Measurements from ENCODE around the gene CPXM2. TPM values are rescaled to one million over a fixed set of nuclear protein-coding genes. Genes with fewer than 3 reads are reported as not detected.

The CPXM2 gene
- total RNA-seq, 1 donor from 2014 or later: 18.9 TPM

GRCh38 chr10:123855008-123855684 lies 36.5 kb downstream of the CPXM2 start:
- no peak for DNase-seq (ENCODE audit: extremely low spot score in 2 of 2)
- H3K9me3 ChIP-seq: no peaks in the 10 kb centered on the region
- H3K27me3 ChIP-seq: no peaks in the 10 kb centered on the region
- no peak overlapping the region for H3K27ac ChIP-seq
- no peak for TF ChIP-seq CTCF (IDR thresholded peaks at IDR 0.05)
- no peak for TF ChIP-seq POLR2AphosphoS5 (IDR thresholded peaks at IDR 0.05; ENCODE audit: insufficient read depth in 1 of 2, low read depth in 1 of 2)
- TF ChIP-seq POLR2A (IDR thresholded peaks at IDR 0.05): no peak
- no peaks in the 10 kb centered on the region for H3K36me3 ChIP-seq
- no peaks in the 10 kb centered on the region for H3K4me1 ChIP-seq
- intact Hi-C loops (cut with DNase I): no loop called here
- H3K4me3 ChIP-seq: no peak overlapping the region

- Histone ChIP-seq H3K4me1 (no peaks in the 10 kb centered on the region), H3K4me3 (no peak overlapping the region), H3K9me3 (no peaks in the 10 kb centered on the region), H3K27ac (no peak overlapping the region), H3K27me3 (no peaks in the 10 kb centered on the region), H3K36me3 (no peaks in the 10 kb centered on the region)
- intact Hi-C loops (cut with DNase I): no loop called here
- TF ChIP-seq CTCF (IDR thresholded peaks at IDR 0.05): no peak
- no peak for TF ChIP-seq POLR2AphosphoS5 (IDR thresholded peaks at IDR 0.05; ENCODE audit: insufficient read depth in 1 of 2, low read depth in 1 of 2)
- TF ChIP-seq POLR2A (IDR thresholded peaks at IDR 0.05): no peak
- DNase-seq (ENCODE audit: extremely low spot score in 2 of 2): no peak
Observed at GRCh38 chr10:123854498-123854897, 37.1 kb downstream of the CPXM2 start.

GRCh38 chr10:123854003-123854402 lies 37.6 kb downstream of the CPXM2 start:
- no peak for DNase-seq (ENCODE audit: extremely low spot score in 2 of 2)
- H3K36me3 ChIP-seq: no peaks in the 10 kb centered on the region
- H3K27me3 ChIP-seq: no peaks in the 10 kb centered on the region
- TF ChIP-seq POLR2AphosphoS5 (IDR thresholded peaks at IDR 0.05; ENCODE audit: insufficient read depth in 1 of 2, low read depth in 1 of 2) (no peak), CTCF (IDR thresholded peaks at IDR 0.05) (no peak), POLR2A (IDR thresholded peaks at IDR 0.05) (no peak)
- H3K27ac ChIP-seq: no peak overlapping the region
- H3K4me3 ChIP-seq: no peak overlapping the region
- H3K4me1 ChIP-seq: no peaks in the 10 kb centered on the region
- intact Hi-C loops (cut with DNase I): no loop called here
- no peaks in the 10 kb centered on the region for H3K9me3 ChIP-seq

GRCh38 chr10:123852411-123852951 lies 39.1 kb downstream of the CPXM2 start:
- Histone ChIP-seq H3K36me3 (no peaks in the 10 kb centered on the region), H3K4me1 (peaks cover 7% of the 10 kb centered on the region), H3K27me3 (no peaks in the 10 kb centered on the region), H3K4me3 (no peak overlapping the region), H3K9me3 (no peaks in the 10 kb centered on the region), H3K27ac (no peak overlapping the region)
- intact Hi-C loops (cut with DNase I): no loop called here
- no peak for TF ChIP-seq POLR2A (IDR thresholded peaks at IDR 0.05)
- peak in 1 of 2 donors; percentile 52 for DNase-seq (ENCODE audit: extremely low spot score in 2 of 2)

- intact Hi-C loops (cut with DNase I): no loop called here
- DNase-seq (ENCODE audit: extremely low spot score in 2 of 2): no peak
- Histone ChIP-seq H3K27ac (no peak overlapping the region), H3K9me3 (no peaks in the 10 kb centered on the region), H3K27me3 (no peaks in the 10 kb centered on the region), H3K4me1 (peaks cover 13% of the 10 kb centered on the region), H3K4me3 (no peak overlapping the region), H3K36me3 (no peaks in the 10 kb centered on the region)
- TF ChIP-seq POLR2A (IDR thresholded peaks at IDR 0.05): no peak
- no peak for TF ChIP-seq CTCF (IDR thresholded peaks at IDR 0.05)
- no peak for TF ChIP-seq POLR2AphosphoS5 (IDR thresholded peaks at IDR 0.05; ENCODE audit: insufficient read depth in 1 of 2, low read depth in 1 of 2)
Observed at GRCh38 chr10:123848564-123849457, 42.8 kb downstream of the CPXM2 start.
